Measurements from ENCODE around the gene ACTL8. TPM values are rescaled to one million over a fixed set of nuclear protein-coding genes. Genes with fewer than 3 reads are reported as not detected.

Gene ACTL8
- total RNA-seq, 4 donors from 2014 or later: not detected

DNA sequence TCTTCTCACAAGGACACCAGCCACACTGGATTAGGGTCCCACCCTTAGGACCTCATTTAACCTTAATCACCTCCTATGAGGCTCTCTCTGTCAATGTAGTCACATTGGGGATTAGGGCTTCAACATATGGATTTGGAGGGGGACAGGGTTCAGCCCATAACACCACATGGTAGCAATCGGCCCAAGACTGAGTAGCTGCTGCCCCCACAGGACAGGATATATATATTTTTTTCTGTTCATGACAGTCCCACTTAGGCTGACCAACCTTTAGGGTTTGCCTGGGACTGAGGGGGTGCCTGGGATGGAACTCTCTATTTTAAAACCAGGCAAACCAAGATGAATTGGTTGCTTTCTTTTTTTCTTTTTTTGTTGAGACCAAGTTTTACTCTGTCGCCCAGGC, 8.2 kb upstream of the ACTL8 start:
- Histone ChIP-seq H3K4me3 (no peak overlapping the region), H3K4me1 (no peaks in the 10 kb centered on the region), H3K27me3 (peaks cover 0 to 3% (median under 1%) of the 10 kb centered on the region in 3 donors), H3K9me3 (no peaks in the 10 kb centered on the region), H3K27ac (no peak overlapping the region), H3K36me3 (no peaks in the 10 kb centered on the region)
- TF ChIP-seq, protein P1, sequence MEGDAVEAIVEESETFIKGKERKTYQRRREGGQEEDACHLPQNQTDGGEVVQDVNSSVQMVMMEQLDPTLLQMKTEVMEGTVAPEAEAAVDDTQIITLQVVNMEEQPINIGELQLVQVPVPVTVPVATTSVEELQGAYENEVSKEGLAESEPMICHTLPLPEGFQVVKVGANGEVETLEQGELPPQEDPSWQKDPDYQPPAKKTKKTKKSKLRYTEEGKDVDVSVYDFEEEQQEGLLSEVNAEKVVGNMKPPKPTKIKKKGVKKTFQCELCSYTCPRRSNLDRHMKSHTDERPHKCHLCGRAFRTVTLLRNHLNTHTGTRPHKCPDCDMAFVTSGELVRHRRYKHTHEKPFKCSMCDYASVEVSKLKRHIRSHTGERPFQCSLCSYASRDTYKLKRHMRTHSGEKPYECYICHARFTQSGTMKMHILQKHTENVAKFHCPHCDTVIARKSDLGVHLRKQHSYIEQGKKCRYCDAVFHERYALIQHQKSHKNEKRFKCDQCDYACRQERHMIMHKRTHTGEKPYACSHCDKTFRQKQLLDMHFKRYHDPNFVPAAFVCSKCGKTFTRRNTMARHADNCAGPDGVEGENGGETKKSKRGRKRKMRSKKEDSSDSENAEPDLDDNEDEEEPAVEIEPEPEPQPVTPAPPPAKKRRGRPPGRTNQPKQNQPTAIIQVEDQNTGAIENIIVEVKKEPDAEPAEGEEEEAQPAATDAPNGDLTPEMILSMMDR (IDR thresholded peaks at IDR 0.05 in 4 of 5, conservative IDR thresholded peaks at IDR 0.05 in 1 of 5): no peak
- TF ChIP-seq POLR2A (IDR thresholded peaks at IDR 0.05): no peak
- ATAC-seq: no peak
- no peak for DNase-seq
- in situ Hi-C loops (cut with MboI; ENCODE audit: low sequenced_read_pairs in 4 of 4) (no loop called here), intact Hi-C loops (cut with DNase I; ENCODE audit: low total_unique reads) (no loop called here)

DNA sequence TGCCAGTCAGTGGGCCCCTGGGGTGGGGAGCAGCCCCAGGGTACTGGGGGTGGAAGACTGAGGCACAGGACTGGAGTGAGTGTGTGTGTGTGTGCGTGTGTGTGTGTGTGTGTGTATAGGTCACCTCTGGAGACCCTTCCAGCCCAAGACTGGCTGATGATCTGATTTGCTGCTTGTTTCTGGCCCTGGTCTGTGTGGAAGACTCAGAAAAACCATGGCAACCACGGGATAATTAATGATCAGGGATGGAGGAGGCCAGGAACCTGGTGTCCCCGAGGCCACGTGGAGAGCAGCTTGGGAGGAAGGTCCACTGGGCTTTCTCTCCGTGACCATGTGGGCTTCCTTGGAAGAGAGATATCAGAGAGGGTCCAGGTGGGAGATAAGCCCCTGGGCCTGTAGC, 4.8 kb upstream of the ACTL8 start:
- DNase-seq: no peak
- Histone ChIP-seq H3K36me3 (no peaks in the 10 kb centered on the region), H3K27me3 (no peaks in the 10 kb centered on the region), H3K27ac (no peak overlapping the region), H3K9me3 (peaks cover 0 to 8% (median 0%) of the 10 kb centered on the region in 3 donors), H3K4me1 (no peaks in the 10 kb centered on the region), H3K4me3 (no peak overlapping the region)
- TF ChIP-seq, protein P1 (IDR thresholded peaks at IDR 0.05 in 4 of 5, conservative IDR thresholded peaks at IDR 0.05 in 1 of 5): no peak
- TF ChIP-seq POLR2A (IDR thresholded peaks at IDR 0.05): no peak
- intact Hi-C loops (cut with DNase I; ENCODE audit: low total_unique reads) (no loop called here), in situ Hi-C loops (cut with MboI; ENCODE audit: low sequenced_read_pairs in 4 of 4) (no loop called here)
- ATAC-seq: no peak

DNA sequence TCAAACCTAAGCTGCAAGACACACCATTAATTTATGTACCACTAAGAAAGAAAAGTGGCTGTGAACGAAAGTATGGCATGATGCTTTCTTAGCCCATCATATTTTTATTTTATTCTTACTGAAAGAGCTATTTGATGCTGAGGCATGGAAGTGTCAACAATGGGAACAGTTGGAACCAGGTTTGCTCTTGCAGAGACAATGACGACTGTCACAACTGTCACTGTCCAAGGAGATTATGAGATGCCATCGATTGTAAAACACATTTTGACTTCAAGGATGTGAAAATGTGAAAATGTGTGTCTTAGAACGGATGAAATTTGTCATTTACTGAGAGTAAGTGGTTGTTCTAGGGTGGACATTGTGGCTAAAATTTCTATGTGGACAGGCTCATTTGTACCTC, 2.8 kb upstream of the ACTL8 start:
- Histone ChIP-seq H3K27ac (no peak overlapping the region), H3K4me3 (no peak overlapping the region), H3K36me3 (no peaks in the 10 kb centered on the region), H3K4me1 (no peaks in the 10 kb centered on the region), H3K27me3 (peaks cover 0 to 4% (median 0%) of the 10 kb centered on the region in 3 donors), H3K9me3 (peaks cover 0 to 8% (median 0%) of the 10 kb centered on the region in 3 donors)
- no peak for ATAC-seq
- no peak for DNase-seq
- in situ Hi-C loops (cut with MboI; ENCODE audit: low sequenced_read_pairs in 4 of 4) (no loop called here), intact Hi-C loops (cut with DNase I; ENCODE audit: low total_unique reads) (no loop called here)
- TF ChIP-seq, protein P1 (IDR thresholded peaks at IDR 0.05 in 4 of 5, conservative IDR thresholded peaks at IDR 0.05 in 1 of 5): no peak
- TF ChIP-seq POLR2A (IDR thresholded peaks at IDR 0.05): no peak

DNA sequence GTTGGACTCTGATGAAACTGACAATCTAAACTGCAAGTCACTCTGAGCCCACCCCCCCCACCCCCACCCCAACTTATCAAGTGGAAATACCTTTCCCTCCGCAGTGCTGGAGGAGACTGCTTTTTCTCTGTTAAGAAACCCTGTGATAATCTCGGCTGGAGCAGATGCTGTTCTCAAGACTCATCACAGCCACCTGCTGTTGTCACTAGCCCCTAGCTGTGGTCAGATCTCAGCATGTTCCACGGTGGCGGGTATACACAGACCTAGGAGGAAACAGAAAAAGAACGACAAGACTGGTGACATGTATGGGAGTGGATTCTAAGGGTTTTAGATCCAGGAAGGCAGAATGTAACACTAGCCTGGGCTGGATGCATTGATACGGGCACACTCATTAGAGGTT, 2.3 kb downstream of the ACTL8 start:
- H3K36me3 ChIP-seq: no peaks in the 10 kb centered on the region
- in situ Hi-C loops (cut with MboI; ENCODE audit: low sequenced_read_pairs in 4 of 4) (no loop called here), intact Hi-C loops (cut with DNase I; ENCODE audit: low total_unique reads) (no loop called here)
- H3K9me3 ChIP-seq: peaks cover 0 to 21% (median 6%) of the 10 kb centered on the region in 3 donors
- TF ChIP-seq POLR2A (IDR thresholded peaks at IDR 0.05): no peak
- TF ChIP-seq, protein P1 (IDR thresholded peaks at IDR 0.05 in 4 of 5, conservative IDR thresholded peaks at IDR 0.05 in 1 of 5): no peak
- no peak overlapping the region for H3K27ac ChIP-seq
- peaks cover 0 to 6% (median 0%) of the 10 kb centered on the region in 3 donors for H3K27me3 ChIP-seq
- DNase-seq (no peak), ATAC-seq (no peak)
- no peak overlapping the region for H3K4me3 ChIP-seq
- H3K4me1 ChIP-seq: no peaks in the 10 kb centered on the region

DNA sequence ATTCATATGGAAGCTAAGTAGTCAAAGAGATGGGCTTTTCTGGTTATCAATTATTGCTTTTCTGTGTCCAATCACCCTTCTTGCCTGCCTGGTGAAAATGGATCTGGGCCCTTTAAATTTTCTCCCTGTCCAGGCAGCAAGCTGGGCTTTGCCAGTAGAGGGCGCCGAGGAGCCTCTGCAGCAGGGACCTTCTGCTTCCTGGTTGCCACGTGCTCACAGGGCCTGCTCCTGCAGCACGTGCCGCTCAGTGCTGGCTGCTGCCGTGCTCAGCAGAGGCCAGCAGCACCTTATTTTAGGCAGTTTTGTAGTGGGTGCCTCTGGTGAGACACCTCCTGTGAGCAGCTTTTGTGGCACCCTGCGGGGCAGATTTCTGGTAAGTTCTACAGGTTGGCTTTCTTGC, 4.0 kb downstream of the ACTL8 start:
- Histone ChIP-seq H3K36me3 (no peaks in the 10 kb centered on the region), H3K4me3 (no peak overlapping the region), H3K9me3 (peaks cover 0 to 21% (median 6%) of the 10 kb centered on the region in 3 donors), H3K27me3 (peaks cover 0 to 6% (median 4%) of the 10 kb centered on the region in 3 donors), H3K4me1 (no peaks in the 10 kb centered on the region), H3K27ac (no peak overlapping the region)
- intact Hi-C loops (cut with DNase I; ENCODE audit: low total_unique reads) (no loop called here), in situ Hi-C loops (cut with MboI; ENCODE audit: low sequenced_read_pairs in 4 of 4) (no loop called here)
- DNase-seq: no peak
- TF ChIP-seq, protein P1 (IDR thresholded peaks at IDR 0.05 in 4 of 5, conservative IDR thresholded peaks at IDR 0.05 in 1 of 5): no peak
- no peak for TF ChIP-seq POLR2A (IDR thresholded peaks at IDR 0.05)
- no peak for ATAC-seq
